HL-60 (cell line): ENCODE measurements around the gene HOXD4.

Source experiments
- GABPA ChIP-seq: IDR thresholded peaks from 2 replicates; pipeline ENCODE4 v1.6.1; 2012; ENCODE audit warnings: low read depth
- POLR2AphosphoS5 ChIP-seq: IDR thresholded peaks from 2 replicates; pipeline ENCODE4 v1.6.1; 2012; ENCODE audit warnings: low read depth
- TF ChIP-seq, protein P1 (sequence below): IDR thresholded peaks from one replicate; pipeline ENCODE4 v1.5.1; 2011; ENCODE audit warnings: low read length, control low read depth, inconsistent platforms; ENCODE audit not compliant: insufficient read depth

DNA sequence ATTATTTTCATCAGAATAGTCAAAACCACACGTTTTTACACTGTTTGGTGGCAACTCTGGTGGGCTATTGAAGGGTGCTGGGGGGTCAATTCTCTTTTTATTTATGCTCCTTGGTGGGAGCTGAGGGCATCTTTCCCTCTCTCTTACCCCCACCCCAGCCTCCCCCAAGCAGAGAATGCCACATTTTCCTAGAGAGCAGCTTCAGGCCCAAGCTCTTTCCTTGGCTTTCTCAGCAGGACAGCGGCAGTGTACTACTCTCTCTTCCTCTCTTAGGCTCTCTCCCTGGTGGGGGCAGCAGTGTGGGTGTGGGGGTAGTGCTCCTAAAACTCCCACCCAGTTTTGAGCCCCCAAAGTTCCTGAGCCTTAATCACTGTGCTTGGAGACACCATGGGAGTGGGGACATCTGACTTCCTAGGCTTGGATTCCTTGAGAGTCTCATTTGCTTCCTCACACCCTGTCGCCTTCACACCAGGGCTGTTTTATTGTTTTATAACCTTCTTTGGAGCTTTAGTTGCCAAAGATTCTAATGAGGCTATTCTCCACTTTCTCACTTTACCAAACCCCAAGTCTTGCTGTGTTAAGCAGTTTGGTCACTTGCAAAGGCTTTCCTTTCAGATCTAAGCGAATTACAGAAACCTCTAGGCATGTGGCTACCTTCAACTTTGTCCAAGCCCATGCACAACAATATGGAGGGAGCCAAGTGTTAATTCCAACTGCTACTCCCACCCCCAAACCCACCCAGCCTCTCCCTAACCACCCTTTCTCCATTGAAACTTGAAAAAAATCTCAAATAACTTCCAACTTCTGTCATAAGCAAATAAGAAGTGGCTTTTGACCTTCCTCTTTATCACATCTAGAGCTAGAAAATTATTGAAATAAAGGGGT, 6.0 kb upstream of the HOXD4 start:
- TF ChIP-seq GABPA: no peak
- no peak for TF ChIP-seq POLR2AphosphoS5
- TF ChIP-seq, protein P1, sequence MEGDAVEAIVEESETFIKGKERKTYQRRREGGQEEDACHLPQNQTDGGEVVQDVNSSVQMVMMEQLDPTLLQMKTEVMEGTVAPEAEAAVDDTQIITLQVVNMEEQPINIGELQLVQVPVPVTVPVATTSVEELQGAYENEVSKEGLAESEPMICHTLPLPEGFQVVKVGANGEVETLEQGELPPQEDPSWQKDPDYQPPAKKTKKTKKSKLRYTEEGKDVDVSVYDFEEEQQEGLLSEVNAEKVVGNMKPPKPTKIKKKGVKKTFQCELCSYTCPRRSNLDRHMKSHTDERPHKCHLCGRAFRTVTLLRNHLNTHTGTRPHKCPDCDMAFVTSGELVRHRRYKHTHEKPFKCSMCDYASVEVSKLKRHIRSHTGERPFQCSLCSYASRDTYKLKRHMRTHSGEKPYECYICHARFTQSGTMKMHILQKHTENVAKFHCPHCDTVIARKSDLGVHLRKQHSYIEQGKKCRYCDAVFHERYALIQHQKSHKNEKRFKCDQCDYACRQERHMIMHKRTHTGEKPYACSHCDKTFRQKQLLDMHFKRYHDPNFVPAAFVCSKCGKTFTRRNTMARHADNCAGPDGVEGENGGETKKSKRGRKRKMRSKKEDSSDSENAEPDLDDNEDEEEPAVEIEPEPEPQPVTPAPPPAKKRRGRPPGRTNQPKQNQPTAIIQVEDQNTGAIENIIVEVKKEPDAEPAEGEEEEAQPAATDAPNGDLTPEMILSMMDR: no peak
